IMR-90 (cell line): Measurements from ENCODE around the gene FRAS1. TPM values are rescaled to one million over a fixed set of nuclear protein-coding genes. Genes with fewer than 3 reads are reported as not detected.

Experiments used
- ATAC-seq: fragments of 200-7000 bp; cut with Tn5 transposase; 2 replicates; pipeline ENCODE4 v1.9.1; 2020; ENCODE audit warnings: low read depth, mild to moderate bottlenecking, moderate library complexity
- BruUV-seq: library from RNA; stranded (reverse); fragments of 400-500 nt; replicated peaks from 2 replicates; lab custom pipeline; 2021; lab: Mats Ljungman, UMichigan
- CTCF ChIA-PET: fragments of 300-600 bp; formaldehyde crosslinking; extraction: SDS; loops from one replicate; lab custom pipeline; 2021; ENCODE audit warnings: antibody characterized with exemption; lab: Yijun Ruan, JAX
- POLR2A ChIA-PET: fragments of 300-600 bp; sonication (Branson Sonifier 250); formaldehyde crosslinking; loops from one replicate; lab custom pipeline; 2022; ENCODE audit warnings: antibody characterized with exemption; ENCODE audit not compliant: unreplicated experiment; lab: Charles Lee
- DNase-seq: peaks from one replicate; pipeline ENCODE4 v3.0.0; 2013
- H2AFZ ChIP-seq: replicated peaks from 2 replicates; pipeline ENCODE3; 2013; ENCODE audit warnings: low read length, mild to moderate bottlenecking; ENCODE audit not compliant: poor library complexity
- H2AK5ac ChIP-seq: 2 replicates; pipeline ENCODE4 v1.6.1; 2013; ENCODE audit warnings: low read depth, low read length, inconsistent platforms
- H2AK9ac ChIP-seq: replicated peaks from 2 replicates; pipeline ENCODE3; 2013; ENCODE audit warnings: mild to moderate bottlenecking, low read depth, low read length, moderate library complexity; ENCODE audit not compliant: poor library complexity
- H2BK120ac ChIP-seq: 2 replicates; pipeline ENCODE4 v1.6.1; 2013; ENCODE audit warnings: low read depth, low read length, inconsistent platforms
- H2BK15ac ChIP-seq: 3 replicates; pipeline ENCODE4 v1.6.1; 2013; ENCODE audit warnings: low read depth, low read length, inconsistent platforms
- H2BK20ac ChIP-seq: 2 replicates; pipeline ENCODE4 v1.6.1; 2013; ENCODE audit warnings: low read depth, mild to moderate bottlenecking, inconsistent platforms, low read length, moderate library complexity
- H2BK5ac ChIP-seq: 2 replicates; pipeline ENCODE4 v1.6.1; 2013; ENCODE audit warnings: mild to moderate bottlenecking, low read depth, low read length, inconsistent platforms; ENCODE audit not compliant: poor library complexity, severe bottlenecking
- H3K14ac ChIP-seq: replicated peaks from 2 replicates; pipeline ENCODE4 v1.6.1; 2013; ENCODE audit warnings: low read depth, low read length, inconsistent platforms
- H3K18ac ChIP-seq: 2 replicates; pipeline ENCODE4 v1.6.1; 2013; ENCODE audit warnings: low read depth, low read length, control low read depth
- H3K23ac ChIP-seq: 2 replicates; pipeline ENCODE4 v1.6.1; 2013; ENCODE audit warnings: low read depth, low read length, inconsistent platforms
- H3K27ac ChIP-seq: 2 replicates; pipeline ENCODE4 v1.5.1; 2013; ENCODE audit warnings: mild to moderate bottlenecking, control low read depth, low read length; ENCODE audit not compliant: insufficient read depth
- H3K27me3 ChIP-seq: 2 replicates; pipeline ENCODE4 v1.6.1; 2013; ENCODE audit warnings: low read length; ENCODE audit not compliant: control insufficient read depth, insufficient read depth
- H3K36me3 ChIP-seq: 2 replicates; pipeline ENCODE4 v1.6.1; 2013; ENCODE audit warnings: low read length, mixed read lengths; ENCODE audit not compliant: control insufficient read depth, insufficient read depth
- H3K4ac ChIP-seq: 2 replicates; pipeline ENCODE4 v1.6.1; 2013; ENCODE audit warnings: low read depth, low read length, inconsistent platforms
- H3K4me1 ChIP-seq: 2 replicates; pipeline ENCODE4 v1.6.1; 2013; ENCODE audit warnings: low read length, mixed read lengths; ENCODE audit not compliant: control insufficient read depth, insufficient read depth
- H3K4me2 ChIP-seq: 2 replicates; pipeline ENCODE4 v1.6.1; 2013; ENCODE audit warnings: low read depth, mild to moderate bottlenecking, control low read depth, low read length, moderate library complexity
- H3K4me3 ChIP-seq: 2 replicates; pipeline ENCODE4 v1.5.1; 2013; ENCODE audit warnings: low read depth, mild to moderate bottlenecking, control low read depth, low read length, moderate library complexity; ENCODE audit not compliant: insufficient read depth
- H3K56ac ChIP-seq: 2 replicates; pipeline ENCODE4 v1.6.1; 2013; ENCODE audit warnings: low read length, inconsistent platforms; ENCODE audit not compliant: insufficient read depth; ENCODE audit errors: extremely low read depth
- H3K79me1 ChIP-seq, 2 experiments: 2 replicates each; pipeline ENCODE4 v1.6.1; 2013; ENCODE audit warnings: low read length in 2 of 2, inconsistent platforms in 1 of 2, low read depth in 1 of 2
- H3K9ac ChIP-seq: 2 replicates; pipeline ENCODE4 v1.6.1; 2013; ENCODE audit warnings: low read depth, low read length, control low read depth
- H3K9me1 ChIP-seq: 2 replicates; pipeline ENCODE4 v1.6.1; 2013; ENCODE audit warnings: low read length, inconsistent platforms; ENCODE audit not compliant: insufficient read depth
- H3K9me3 ChIP-seq: 2 replicates; pipeline ENCODE4 v1.6.1; 2013; ENCODE audit warnings: low read length; ENCODE audit not compliant: control insufficient read depth, insufficient read depth
- H4K20me1 ChIP-seq: 2 replicates; pipeline ENCODE4 v1.6.1; 2013; ENCODE audit warnings: low read length, inconsistent platforms; ENCODE audit not compliant: insufficient read depth
- H4K5ac ChIP-seq: 2 replicates; pipeline ENCODE4 v1.6.1; 2013; ENCODE audit warnings: mild to moderate bottlenecking, low read depth, low read length, control low read depth
- H4K8ac ChIP-seq, 2 experiments: 2 replicates each; pipeline ENCODE4 v1.6.1; 2013; ENCODE audit warnings: low read depth in 2 of 2, low read length in 2 of 2, control low read depth in 1 of 2, inconsistent platforms in 1 of 2
- H4K91ac ChIP-seq: 2 replicates; pipeline ENCODE4 v1.6.1; 2013; ENCODE audit warnings: low read depth, low read length, inconsistent platforms; ENCODE audit not compliant: insufficient read depth
- BHLHE40 ChIP-seq: fragments of 150-350 bp; IDR thresholded peaks from 2 replicates; pipeline ENCODE4 v1.6.1; 2016; ENCODE audit warnings: mild to moderate bottlenecking, low read depth, low read length
- CHD1 ChIP-seq: IDR thresholded peaks from 2 replicates; pipeline ENCODE4 v1.6.1; 2012; ENCODE audit warnings: low read depth, low read length, improper control_type of control experiment
- RAD21 ChIP-seq: IDR thresholded peaks from 2 replicates; pipeline ENCODE4 v1.6.1; 2012; ENCODE audit warnings: low read length, improper control_type of control experiment
- RFX5 ChIP-seq: IDR thresholded peaks from 2 replicates; pipeline ENCODE4 v1.8.0; 2012; ENCODE audit warnings: low read depth, mild to moderate bottlenecking, low read length, moderate library complexity
- WGBS, 2 experiments: methylation state at CpG; one replicate each; pipeline versions ENCODE4 v1.1.5 to v1.1.7; 2013; ENCODE audit warnings: missing lambda C conversion rate in 2 of 2; ENCODE audit not compliant: insufficient read length in 1 of 2; ENCODE audit errors: extremely low coverage in 2 of 2; 5-methylcytosine and 5-hydroxymethylcytosine counted together
- dilution Hi-C: fragments of 300-500 bp; cut with HindIII; formaldehyde crosslinking; loops from one replicate; pipeline ENCODE4 v1.14.3; 2018; ENCODE audit warnings: low sequenced_read_pairs; ENCODE audit not compliant: unreplicated experiment
- in situ Hi-C: fragments of 300-500 bp; cut with MboI; formaldehyde crosslinking; loops from 3 replicates; pipeline ENCODE4 v1.14.3; 2019; ENCODE audit warnings: low sequenced_read_pairs, inconsistent platforms, mixed read lengths
- intact Hi-C: fragments of 100-400 bp; cut with micrococcal nuclease; formaldehyde crosslinking; loops from 2 replicates; pipeline ENCODE4 v1.10.0; 2022
- polyA plus RNA-seq, 3 experiments: library from polyadenylated mRNA; depleted of rRNA; stranded (reverse); fragments of >200 nt; gene quantifications; 2 replicates each; pipeline ENCODE4 v1.2.3, GENCODE V29; 2012; ENCODE audit warnings: low replicate concordance in 1 of 3
- total RNA-seq: library from RNA; depleted of rRNA; stranded (reverse); fragments of >200 nt; gene quantifications from 2 replicates; pipeline ENCODE4 v1.2.3, GENCODE V29; 2012
- TF ChIP-seq, protein P1 (sequence below): fragments of 150-350 bp; IDR thresholded peaks from 2 replicates; pipeline ENCODE4 v1.6.1; 2016; ENCODE audit warnings: low read depth, mild to moderate bottlenecking, low read length, moderate library complexity, borderline replicate concordance

Gene FRAS1
- total and polyA plus RNA-seq, 2 of the 4 experiments (the other 2 are of a cell fraction), result under 0.01 to 0.03 TPM

DNA sequence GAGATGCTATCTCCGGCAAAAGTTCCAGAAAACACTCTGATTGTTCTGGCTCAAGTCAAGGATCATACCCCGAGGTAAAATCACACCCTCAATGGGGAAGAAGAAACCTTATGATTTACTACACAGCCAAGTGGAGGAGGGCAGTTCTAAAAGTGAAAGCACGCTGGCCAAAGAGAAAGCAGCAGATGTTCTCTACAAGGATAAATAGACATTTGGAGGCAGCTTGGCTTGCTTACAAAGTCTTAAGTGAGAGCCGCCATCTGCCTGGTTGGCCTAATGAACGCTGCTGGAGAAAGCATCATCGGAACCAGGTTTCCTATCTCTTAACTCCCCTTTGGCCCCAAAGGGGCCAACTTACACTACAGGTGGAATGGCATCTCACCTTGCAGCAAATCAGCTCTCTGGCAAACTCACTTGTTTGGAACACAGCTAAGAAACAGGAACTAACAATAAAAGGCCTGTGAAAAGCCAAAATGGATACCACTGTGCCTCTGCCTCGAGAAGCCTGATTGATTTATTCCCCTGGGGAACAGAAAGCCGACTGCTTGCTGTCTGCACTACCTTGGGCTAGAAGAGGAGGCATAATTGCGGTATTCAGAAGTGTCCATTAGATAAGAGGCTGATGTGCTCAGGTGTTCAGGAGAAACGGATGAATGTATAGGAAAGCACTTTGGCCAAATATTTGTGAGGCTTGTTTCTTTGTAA lies 22.8 kb downstream of the FRAS1 start:
- Histone ChIP-seq H4K5ac (no peak overlapping the region), H3K27ac (no peak overlapping the region), H2BK20ac (no peak overlapping the region), H3K4ac (no peak overlapping the region), H3K14ac (no peak overlapping the region), H3K36me3 (no peaks in the 10 kb centered on the region), H3K4me1 (no peaks in the 10 kb centered on the region), H3K79me1 (no peaks in the 10 kb centered on the region), H2BK120ac (no peak overlapping the region), H2AK5ac (no peak overlapping the region), H4K20me1 (no peaks in the 10 kb centered on the region), H3K9me1 (no peaks in the 10 kb centered on the region), H2AFZ (no peak overlapping the region), H3K4me3 (no peak overlapping the region), H3K18ac (no peak overlapping the region), H3K23ac (no peak overlapping the region), H3K9ac (no peak overlapping the region), H2AK9ac (no peak overlapping the region), H4K8ac (no peak overlapping the region), H3K27me3 (peaks cover 2% of the 10 kb centered on the region; the same call in 1 of the 2 replicates), H3K56ac (no peak overlapping the region), H3K4me2 (no peak overlapping the region), H4K91ac (no peak overlapping the region), H2BK15ac (no peak overlapping the region), H3K9me3 (no peaks in the 10 kb centered on the region), H2BK5ac (no peak overlapping the region)
- DNase-seq (no peak), ATAC-seq (no peak)
- dilution Hi-C loops (no loop called here), intact Hi-C loops (no loop called here), in situ Hi-C loops (no loop called here)
- CTCF ChIA-PET, result interaction anchor here (0.6 kb wide), 1 partner anchor 256 kb away, joined by 4 read pairs; no protein-coding TSS in a partner anchor
- BruUV-seq, result no TSS peak
- TF ChIP-seq BHLHE40, result no peak
- no peak for TF ChIP-seq RAD21
- TF ChIP-seq, protein P1, sequence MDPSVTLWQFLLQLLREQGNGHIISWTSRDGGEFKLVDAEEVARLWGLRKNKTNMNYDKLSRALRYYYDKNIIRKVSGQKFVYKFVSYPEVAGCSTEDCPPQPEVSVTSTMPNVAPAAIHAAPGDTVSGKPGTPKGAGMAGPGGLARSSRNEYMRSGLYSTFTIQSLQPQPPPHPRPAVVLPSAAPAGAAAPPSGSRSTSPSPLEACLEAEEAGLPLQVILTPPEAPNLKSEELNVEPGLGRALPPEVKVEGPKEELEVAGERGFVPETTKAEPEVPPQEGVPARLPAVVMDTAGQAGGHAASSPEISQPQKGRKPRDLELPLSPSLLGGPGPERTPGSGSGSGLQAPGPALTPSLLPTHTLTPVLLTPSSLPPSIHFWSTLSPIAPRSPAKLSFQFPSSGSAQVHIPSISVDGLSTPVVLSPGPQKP, result no peak
- TF ChIP-seq CHD1, result no peak
- no peak for TF ChIP-seq RFX5
- 19% methylated on average over 6 of the region's 10 CpGs; no CpG with 5 or more reads in 1 of the 2 experiments for WGBS, 2 experiments
- POLR2A ChIA-PET, result no interaction called here
